Caco-2 (cell line): ENCODE measurements around the gene ARL6IP4. TPM values are rescaled to one million over a fixed set of nuclear protein-coding genes. Genes with fewer than 3 reads are reported as not detected.

ENCODE experiments used
- BruUV-seq: library from RNA; stranded (reverse); fragments of 400-500 nt; replicated peaks from 2 replicates; lab custom pipeline; 2021; lab: Mats Ljungman, UMichigan
- CTCF ChIA-PET: fragments of 300-600 bp; sonication (Branson Sonifier 250); formaldehyde crosslinking; loops from one replicate; lab custom pipeline; 2022; ENCODE audit warnings: antibody characterized with exemption; lab: Charles Lee
- POLR2A ChIA-PET: fragments of 300-600 bp; sonication (Branson Sonifier 250); formaldehyde crosslinking; loops from one replicate; lab custom pipeline; 2022; ENCODE audit warnings: antibody characterized with exemption; lab: Charles Lee
- DNase-seq, 2 experiments: peaks; one replicate each; pipeline versions ENCODE4 v3.0.0 to v3.0.0-alpha.2; 2020 to 2022
- H3K27me3 ChIP-seq: replicated peaks from 2 replicates; pipeline ENCODE4 v1.6.0; 2011; ENCODE audit warnings: low read length; ENCODE audit not compliant: control insufficient read depth, insufficient read depth
- H3K36me3 ChIP-seq: 2 replicates; pipeline ENCODE4 v1.5.1; 2011; ENCODE audit warnings: low read length; ENCODE audit not compliant: control insufficient read depth, insufficient read depth
- H3K4me1 ChIP-seq: fragments of 250-450 bp; sonication (Bioruptor Pico); 2 replicates; pipeline ENCODE4 v1.5.1; 2020; ENCODE audit warnings: mild to moderate bottlenecking
- H3K4me3 ChIP-seq: 2 replicates; pipeline ENCODE4 v1.5.1; 2011; ENCODE audit warnings: low read depth, mild to moderate bottlenecking, control low read depth, low read length
- H3K9me3 ChIP-seq: fragments of 250-450 bp; sonication (Bioruptor Pico); 2 replicates; pipeline ENCODE4 v1.5.1; 2020; ENCODE audit warnings: mild to moderate bottlenecking, moderate library complexity
- H3K27ac Mint-ChIP-seq: one replicate; pipeline ENCODE4 v1.8.0; 2022; ENCODE audit warnings: mixed read lengths; ENCODE audit not compliant: unreplicated experiment
- H3K27me3 Mint-ChIP-seq: one replicate; pipeline ENCODE4 v1.8.0; 2022; ENCODE audit warnings: mixed read lengths; ENCODE audit not compliant: insufficient read depth, unreplicated experiment
- H3K36me3 Mint-ChIP-seq: one replicate; pipeline ENCODE4 v1.8.0; 2022; ENCODE audit warnings: mild to moderate bottlenecking, mixed read lengths; ENCODE audit not compliant: insufficient read depth, unreplicated experiment
- H3K4me1 Mint-ChIP-seq: one replicate; pipeline ENCODE4 v1.8.0; 2022; ENCODE audit warnings: low read depth, mixed read lengths; ENCODE audit not compliant: unreplicated experiment
- H3K4me3 Mint-ChIP-seq: one replicate; pipeline ENCODE4 v1.8.0; 2022; ENCODE audit warnings: mild to moderate bottlenecking, moderate library complexity, mixed read lengths; ENCODE audit not compliant: unreplicated experiment
- H3K9me3 Mint-ChIP-seq: one replicate; pipeline ENCODE4 v1.8.0; 2022; ENCODE audit warnings: mixed read lengths; ENCODE audit not compliant: unreplicated experiment
- intact Hi-C: fragments of 100-400 bp; cut with micrococcal nuclease; formaldehyde crosslinking; loops from one replicate; pipeline ENCODE4 v1.10.0; 2022; ENCODE audit not compliant: unreplicated experiment
- total RNA-seq: library from RNA; stranded (reverse); gene quantifications from 2 replicates; pipeline ENCODE4 v1.2.3, GENCODE V29; 2022
- TF ChIP-seq, protein P1 (sequence below), 2 experiments: fragments of 200-600 bp in 1 of 2; IDR thresholded peaks; 1 replicate in 1 of 2; 2 replicates in 1 of 2; pipeline versions ENCODE4 v1.5.1 to v1.8.0; 2011 to 2022; ENCODE audit warnings: antibody characterized with exemption in 1 of 2, control low read depth in 1 of 2, inconsistent platforms in 1 of 2, low read depth in 1 of 2, low read length in 1 of 2, mild to moderate bottlenecking in 1 of 2, moderate library complexity in 1 of 2; ENCODE audit not compliant: insufficient read depth in 1 of 2, severe bottlenecking in 1 of 2, unreplicated experiment in 1 of 2

The ARL6IP4 gene
- total RNA-seq, 1 experiment from 2014 or later: 103 TPM

DNA sequence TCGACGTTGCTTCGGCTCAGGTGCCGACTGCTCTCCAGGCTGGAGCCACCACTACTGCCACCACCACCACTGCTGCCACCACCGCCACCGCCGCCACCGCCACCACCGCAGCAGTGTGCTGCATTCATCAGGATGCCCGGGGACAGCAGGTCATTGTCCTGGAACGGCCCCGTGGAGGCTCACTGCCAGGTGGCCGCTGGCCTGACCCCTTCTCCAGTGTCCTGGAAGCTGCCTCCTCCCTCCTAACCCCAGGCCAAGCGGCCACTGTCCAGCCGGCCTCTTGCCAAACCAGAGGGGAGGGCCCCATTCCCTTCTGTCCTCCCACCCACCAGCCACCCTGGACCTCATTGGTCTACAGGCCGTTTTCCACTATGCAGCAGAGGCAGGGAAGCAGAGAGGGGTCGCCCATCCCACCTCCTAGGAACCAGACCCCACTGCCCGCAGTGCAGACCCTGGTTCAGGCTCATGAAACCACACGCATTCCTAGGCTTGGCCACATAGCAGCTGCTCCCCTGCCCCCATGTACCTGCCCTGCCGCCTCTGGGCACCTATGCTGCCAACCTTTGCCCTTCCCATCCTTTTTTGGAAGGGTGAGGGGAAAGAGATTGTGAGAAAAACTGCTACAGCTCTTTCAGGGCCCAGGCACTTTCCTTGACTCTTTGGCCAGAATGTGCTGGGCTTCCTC is 15.2 kb downstream of the ARL6IP4 start:
- no peak overlapping the region for H3K4me3 Mint-ChIP-seq
- ChIA-PET POLR2A (no interaction called here), CTCF (no interaction called here)
- Histone ChIP-seq H3K27me3 (no peaks in the 10 kb centered on the region), H3K4me1 (no peaks in the 10 kb centered on the region), H3K36me3 (no peaks in the 10 kb centered on the region), H3K9me3 (no peaks in the 10 kb centered on the region), H3K4me3 (no peak overlapping the region)
- intact Hi-C loops: no loop called here
- no peaks in the 10 kb centered on the region for H3K9me3 Mint-ChIP-seq
- H3K27ac Mint-ChIP-seq: no peak overlapping the region
- no peaks in the 10 kb centered on the region for H3K27me3 Mint-ChIP-seq
- DNase-seq: no peak
- no TSS peak for BruUV-seq
- H3K4me1 Mint-ChIP-seq: no peaks in the 10 kb centered on the region
- TF ChIP-seq, protein P1, sequence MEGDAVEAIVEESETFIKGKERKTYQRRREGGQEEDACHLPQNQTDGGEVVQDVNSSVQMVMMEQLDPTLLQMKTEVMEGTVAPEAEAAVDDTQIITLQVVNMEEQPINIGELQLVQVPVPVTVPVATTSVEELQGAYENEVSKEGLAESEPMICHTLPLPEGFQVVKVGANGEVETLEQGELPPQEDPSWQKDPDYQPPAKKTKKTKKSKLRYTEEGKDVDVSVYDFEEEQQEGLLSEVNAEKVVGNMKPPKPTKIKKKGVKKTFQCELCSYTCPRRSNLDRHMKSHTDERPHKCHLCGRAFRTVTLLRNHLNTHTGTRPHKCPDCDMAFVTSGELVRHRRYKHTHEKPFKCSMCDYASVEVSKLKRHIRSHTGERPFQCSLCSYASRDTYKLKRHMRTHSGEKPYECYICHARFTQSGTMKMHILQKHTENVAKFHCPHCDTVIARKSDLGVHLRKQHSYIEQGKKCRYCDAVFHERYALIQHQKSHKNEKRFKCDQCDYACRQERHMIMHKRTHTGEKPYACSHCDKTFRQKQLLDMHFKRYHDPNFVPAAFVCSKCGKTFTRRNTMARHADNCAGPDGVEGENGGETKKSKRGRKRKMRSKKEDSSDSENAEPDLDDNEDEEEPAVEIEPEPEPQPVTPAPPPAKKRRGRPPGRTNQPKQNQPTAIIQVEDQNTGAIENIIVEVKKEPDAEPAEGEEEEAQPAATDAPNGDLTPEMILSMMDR (IDR thresholded peaks at IDR 0.05; ENCODE audit: insufficient read depth in 1 of 2, low read depth in 1 of 2, low read length in 1 of 2, severe bottlenecking in 1 of 2, unreplicated experiment in 1 of 2): no peak
- no peaks in the 10 kb centered on the region for H3K36me3 Mint-ChIP-seq

DNA sequence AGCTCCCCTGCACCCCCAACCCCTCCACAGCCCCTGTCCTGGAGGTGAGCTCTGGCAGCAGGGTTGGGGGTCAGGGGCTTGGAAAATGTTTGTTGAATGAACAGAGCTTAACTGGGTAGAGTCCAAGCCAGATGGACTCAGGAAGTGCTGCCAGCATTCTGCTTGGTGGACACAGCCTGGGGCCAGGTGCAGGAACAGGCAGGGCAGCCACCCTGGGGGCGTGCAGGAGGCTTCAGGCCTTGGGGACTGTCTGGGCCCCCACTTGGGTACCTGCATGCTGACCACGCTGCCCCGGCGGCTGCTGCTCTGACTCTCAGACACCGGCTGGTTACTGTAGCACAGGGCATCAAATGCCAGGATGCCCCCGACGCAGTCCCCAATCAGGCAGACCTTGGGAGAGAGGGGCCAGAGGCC is 15.7 kb downstream of the ARL6IP4 start:
- Mint-ChIP-seq H3K4me1 (no peaks in the 10 kb centered on the region), H3K27me3 (no peaks in the 10 kb centered on the region), H3K27ac (no peak overlapping the region), H3K4me3 (no peak overlapping the region), H3K9me3 (no peaks in the 10 kb centered on the region), H3K36me3 (no peaks in the 10 kb centered on the region)
- DNase-seq: no peak
- H3K27me3 ChIP-seq: no peaks in the 10 kb centered on the region
- H3K36me3 ChIP-seq: no peaks in the 10 kb centered on the region
- intact Hi-C loops: no loop called here
- CTCF ChIA-PET: no interaction called here
- H3K4me3 ChIP-seq: no peak overlapping the region
- POLR2A ChIA-PET: no interaction called here
- BruUV-seq: no TSS peak
- TF ChIP-seq, protein P1 (IDR thresholded peaks at IDR 0.05; ENCODE audit: insufficient read depth in 1 of 2, low read depth in 1 of 2, low read length in 1 of 2, severe bottlenecking in 1 of 2, unreplicated experiment in 1 of 2): no peak
- H3K9me3 ChIP-seq: no peaks in the 10 kb centered on the region
- no peaks in the 10 kb centered on the region for H3K4me1 ChIP-seq

- Histone ChIP-seq H3K27me3 (no peaks in the 10 kb centered on the region), H3K4me3 (no peak overlapping the region), H3K36me3 (no peaks in the 10 kb centered on the region), H3K9me3 (no peaks in the 10 kb centered on the region), H3K4me1 (no peaks in the 10 kb centered on the region)
- H3K36me3 Mint-ChIP-seq: no peaks in the 10 kb centered on the region
- CTCF ChIA-PET: no interaction called here
- no peak overlapping the region for H3K27ac Mint-ChIP-seq
- TF ChIP-seq, protein P1 (IDR thresholded peaks at IDR 0.05; ENCODE audit: insufficient read depth in 1 of 2, low read depth in 1 of 2, low read length in 1 of 2, severe bottlenecking in 1 of 2, unreplicated experiment in 1 of 2): peak in 1 of 2 experiments; percentile 1
- POLR2A ChIA-PET: no interaction called here
- no peaks in the 10 kb centered on the region for H3K27me3 Mint-ChIP-seq
- H3K4me1 Mint-ChIP-seq: no peaks in the 10 kb centered on the region
- intact Hi-C loops: no loop called here
- no peaks in the 10 kb centered on the region for H3K9me3 Mint-ChIP-seq
- DNase-seq: no peak
- BruUV-seq: no TSS peak
- no peak overlapping the region for H3K4me3 Mint-ChIP-seq
These were observed 16.3 kb downstream of the ARL6IP4 start for GRCh38 chr12:122996621-122997342.
